CD14-positive monocyte (primary cell): ENCODE results near the gene GINS2. TPM values are rescaled to one million over a fixed set of nuclear protein-coding genes. Genes with fewer than 3 reads are reported as not detected.
A peak's percentile ranks its signal among the peaks of the same experiment; 100 is the strongest.

Experiments
- DNase-seq, 3 donors: peaks; one replicate each; pipeline ENCODE4 v3.0.0-alpha.2; 2011 to 2022
- H2AFZ ChIP-seq: 2 replicates; pipeline ENCODE4 v1.6.0; 2012; ENCODE audit warnings: mild to moderate bottlenecking, low read depth, low read length, inconsistent platforms; ENCODE audit not compliant: insufficient read depth, poor library complexity, severe bottlenecking
- H3K27ac ChIP-seq, 2 donors: 1 replicate in 1 of 2; 2 replicates in 1 of 2; pipeline ENCODE4 v1.5.1; 2012 to 2013; ENCODE audit warnings: low read length in 2 of 2, control low read depth in 1 of 2, inconsistent platforms in 1 of 2, low read depth in 1 of 2, mild to moderate bottlenecking in 1 of 2
- H3K27me3 ChIP-seq, 2 donors: one replicate each; pipeline versions ENCODE4 v1.6.0 to v1.6.1; 2011 to 2013; ENCODE audit warnings: low read length in 2 of 2; ENCODE audit not compliant: control insufficient read depth in 2 of 2, insufficient read depth in 2 of 2
- H3K36me3 ChIP-seq, 2 donors: replicated peaks in 1 of 2; 1 replicate in 1 of 2; 2 replicates in 1 of 2; pipeline versions ENCODE4 v1.5.1 to v1.6.1; 2012 to 2013; ENCODE audit warnings: low read length in 2 of 2, control low read depth in 1 of 2, inconsistent platforms in 1 of 2, mild to moderate bottlenecking in 1 of 2; ENCODE audit not compliant: insufficient read depth in 2 of 2, control insufficient read depth in 1 of 2
- H3K4me1 ChIP-seq, 2 donors: 1 replicate in 1 of 2; 2 replicates in 1 of 2; pipeline versions ENCODE4 v1.5.1 to v1.6.1; 2012 to 2013; ENCODE audit warnings: low read length in 2 of 2, control low read depth in 1 of 2, inconsistent platforms in 1 of 2, mild to moderate bottlenecking in 1 of 2, moderate library complexity in 1 of 2; ENCODE audit not compliant: insufficient read depth in 2 of 2, control insufficient read depth in 1 of 2
- H3K4me2 ChIP-seq: replicated peaks from 2 replicates; pipeline ENCODE3; 2012; ENCODE audit warnings: low read length, moderate library complexity, mild to moderate bottlenecking; ENCODE audit not compliant: poor library complexity, severe bottlenecking; ENCODE audit errors: extremely low read depth
- H3K4me3 ChIP-seq, 3 experiments: fragments of 200-600 bp in 1 of 3; sonication (generic) in 1 of 3; replicated peaks in 1 of 3; 1 replicate in 2 of 3; 2 replicates in 1 of 3; pipeline ENCODE4 v1.5.1; 2011 to 2013; ENCODE audit warnings: low read length in 3 of 3, mild to moderate bottlenecking in 3 of 3, control low read depth in 2 of 3, low read depth in 2 of 3, inconsistent platforms in 1 of 3, moderate library complexity in 1 of 3
- H3K79me2 ChIP-seq: 2 replicates; pipeline ENCODE4 v1.6.0; 2012; ENCODE audit warnings: mild to moderate bottlenecking, control low read depth, inconsistent platforms, low read length, moderate library complexity; ENCODE audit not compliant: insufficient read depth
- H3K9ac ChIP-seq: 2 replicates; pipeline ENCODE4 v1.6.0; 2017; ENCODE audit warnings: low read length, mild to moderate bottlenecking; ENCODE audit not compliant: insufficient read depth, poor library complexity, severe bottlenecking
- H3K9me3 ChIP-seq, 2 donors: replicated peaks in 1 of 2; 1 replicate in 1 of 2; 2 replicates in 1 of 2; pipeline versions ENCODE4 v1.5.1 to v1.6.1; 2012 to 2013; ENCODE audit warnings: low read length in 2 of 2, control low read depth in 1 of 2; ENCODE audit not compliant: control insufficient read depth in 1 of 2, insufficient read depth in 1 of 2
- H4K20me1 ChIP-seq: 2 replicates; pipeline ENCODE4 v1.6.0; 2012; ENCODE audit warnings: mild to moderate bottlenecking, low read length, control low read depth, moderate library complexity; ENCODE audit not compliant: insufficient read depth
- H3K27ac Mint-ChIP-seq, 7 donors: one replicate each; pipeline ENCODE4 v1.8.0; 2020; ENCODE audit warnings: mild to moderate bottlenecking in 7 of 7, mixed read lengths in 7 of 7, moderate library complexity in 6 of 7, inconsistent platforms in 2 of 7
- H3K27me3 Mint-ChIP-seq, 3 donors: one replicate each; pipeline ENCODE4 v1.8.0; 2021 to 2022; ENCODE audit warnings: low read depth in 3 of 3, mild to moderate bottlenecking in 3 of 3, mixed read lengths in 3 of 3, moderate library complexity in 3 of 3, inconsistent platforms in 1 of 3
- H3K36me3 Mint-ChIP-seq, 2 donors: one replicate each; pipeline ENCODE4 v1.8.0; 2020; ENCODE audit warnings: mixed read lengths in 2 of 2, inconsistent platforms in 1 of 2, mild to moderate bottlenecking in 1 of 2
- H3K4me1 Mint-ChIP-seq: one replicate; pipeline ENCODE4 v1.8.0; 2020; ENCODE audit warnings: mild to moderate bottlenecking, mixed read lengths
- H3K4me3 Mint-ChIP-seq, 2 donors: one replicate each; pipeline ENCODE4 v1.8.0; 2020; ENCODE audit warnings: mild to moderate bottlenecking in 2 of 2, mixed read lengths in 2 of 2, moderate library complexity in 1 of 2
- H3K9me3 Mint-ChIP-seq, 7 donors: one replicate each; pipeline ENCODE4 v1.8.0; 2020 to 2022; ENCODE audit warnings: mixed read lengths in 7 of 7, mild to moderate bottlenecking in 6 of 7, moderate library complexity in 6 of 7, inconsistent platforms in 2 of 7
- WGBS: methylation state at CpG from one replicate; pipeline ENCODE4 v1.1.5; 2013; ENCODE audit warnings: missing lambda C conversion rate; ENCODE audit not compliant: insufficient coverage; 5-methylcytosine and 5-hydroxymethylcytosine counted together
- intact Hi-C, 2 donors: fragments of 100-400 bp; cut with micrococcal nuclease; formaldehyde crosslinking; loops; one replicate each; pipeline versions ENCODE4 v1.15.0 to v1.15.1; 2023
- polyA plus RNA-seq, 3 donors: library from polyadenylated mRNA; depleted of rRNA in 1 of 3; unstranded in 2 of 3; stranded (reverse) in 1 of 3; fragments of 300-500 nt in 2 of 3; fragments of >200 nt in 1 of 3; fragmentation: Illumina TruSeq in 2 of 3; gene quantifications; 1 replicate in 2 of 3; 2 replicates in 1 of 3; pipeline ENCODE4 v1.2.3, GENCODE V29; 2012 to 2021
- TF ChIP-seq, protein P1 (sequence below): fragments of 200-600 bp; IDR thresholded peaks from one replicate; pipeline ENCODE4 v1.8.0; 2022; ENCODE audit warnings: antibody characterized with exemption, mild to moderate bottlenecking

GINS2 gene
- polyA plus RNA-seq, 3 donors: 0.13 to 0.28 TPM; not detected in 1

DNA sequence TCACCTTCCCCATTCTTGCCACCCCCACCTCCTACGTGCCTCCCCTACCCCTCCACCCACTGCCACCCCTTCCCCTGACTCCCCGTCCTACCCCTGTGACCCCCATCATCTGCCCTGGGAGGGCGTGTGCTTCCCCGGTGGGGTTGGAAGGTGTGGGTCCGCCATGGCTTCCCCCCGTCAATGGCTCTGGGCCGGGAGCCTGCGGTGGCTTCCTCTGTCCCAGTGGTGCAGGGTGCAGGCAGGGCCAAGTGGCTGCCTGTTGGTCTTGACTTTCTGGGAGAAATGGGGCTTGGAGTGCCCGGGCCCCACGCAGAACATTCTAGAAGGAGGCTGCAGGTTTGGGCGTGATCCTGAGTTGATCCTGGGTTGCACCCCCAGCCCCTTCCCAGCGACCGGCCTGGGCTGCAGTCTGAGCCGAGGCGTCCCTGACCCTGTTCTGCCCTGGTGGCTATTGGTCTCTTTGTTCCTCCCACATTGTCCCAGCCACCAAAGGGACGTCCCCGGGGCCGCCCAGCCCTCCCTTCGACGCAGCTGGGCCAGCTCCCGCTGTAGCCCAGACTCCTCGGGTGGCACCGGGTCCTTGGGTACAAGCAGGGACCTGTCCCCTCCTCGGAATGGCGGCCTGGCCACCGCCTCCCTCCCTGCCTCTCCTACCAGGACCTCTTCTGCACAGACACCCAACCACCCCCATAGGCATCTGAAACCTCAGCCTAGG is 49.9 kb downstream of the GINS2 start:
- TF ChIP-seq, protein P1, sequence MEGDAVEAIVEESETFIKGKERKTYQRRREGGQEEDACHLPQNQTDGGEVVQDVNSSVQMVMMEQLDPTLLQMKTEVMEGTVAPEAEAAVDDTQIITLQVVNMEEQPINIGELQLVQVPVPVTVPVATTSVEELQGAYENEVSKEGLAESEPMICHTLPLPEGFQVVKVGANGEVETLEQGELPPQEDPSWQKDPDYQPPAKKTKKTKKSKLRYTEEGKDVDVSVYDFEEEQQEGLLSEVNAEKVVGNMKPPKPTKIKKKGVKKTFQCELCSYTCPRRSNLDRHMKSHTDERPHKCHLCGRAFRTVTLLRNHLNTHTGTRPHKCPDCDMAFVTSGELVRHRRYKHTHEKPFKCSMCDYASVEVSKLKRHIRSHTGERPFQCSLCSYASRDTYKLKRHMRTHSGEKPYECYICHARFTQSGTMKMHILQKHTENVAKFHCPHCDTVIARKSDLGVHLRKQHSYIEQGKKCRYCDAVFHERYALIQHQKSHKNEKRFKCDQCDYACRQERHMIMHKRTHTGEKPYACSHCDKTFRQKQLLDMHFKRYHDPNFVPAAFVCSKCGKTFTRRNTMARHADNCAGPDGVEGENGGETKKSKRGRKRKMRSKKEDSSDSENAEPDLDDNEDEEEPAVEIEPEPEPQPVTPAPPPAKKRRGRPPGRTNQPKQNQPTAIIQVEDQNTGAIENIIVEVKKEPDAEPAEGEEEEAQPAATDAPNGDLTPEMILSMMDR: no peak
- H3K27ac Mint-ChIP-seq: peak overlapping the region in 1 of 7 donors; percentile 50
- H3K4me1 Mint-ChIP-seq: peaks cover 27% of the 10 kb centered on the region
- H3K4me2 ChIP-seq: no peak overlapping the region
- DNase-seq: no peak
- no peak overlapping the region for H3K27ac ChIP-seq
- peaks cover 28% of the 10 kb centered on the region in 2 donors for H3K4me1 ChIP-seq
- peaks cover 28 to 39% of the 10 kb centered on the region in 2 donors for H3K36me3 ChIP-seq
- intact Hi-C loops: no loop called here
- no peak overlapping the region for H3K9ac ChIP-seq
- no peaks in the 10 kb centered on the region for H3K9me3 ChIP-seq
- peaks cover 100% of the 10 kb centered on the region for H4K20me1 ChIP-seq
- 98% methylated on average over 17 of the region's 26 CpGs for WGBS
- H3K9me3 Mint-ChIP-seq: peaks cover 0 to 1% (median 0%) of the 10 kb centered on the region in 7 donors
- H3K27me3 Mint-ChIP-seq: no peaks in the 10 kb centered on the region
- no peak overlapping the region for H3K4me3 Mint-ChIP-seq
- no peak overlapping the region for H2AFZ ChIP-seq
- no peak overlapping the region for H3K4me3 ChIP-seq
- peaks cover 89% of the 10 kb centered on the region for H3K79me2 ChIP-seq
- peaks cover 14 to 44% of the 10 kb centered on the region in 2 donors for H3K36me3 Mint-ChIP-seq
- H3K27me3 ChIP-seq: no peaks in the 10 kb centered on the region

GRCh38 chr16:85637808-85638647 is 50.7 kb downstream of the GINS2 start:
- Histone ChIP-seq H3K27ac (no peak overlapping the region), H3K36me3 (peaks cover 34 to 46% of the 10 kb centered on the region in 2 donors), H3K79me2 (peaks cover 90% of the 10 kb centered on the region), H3K4me2 (no peak overlapping the region), H3K4me1 (peaks cover 19 to 20% of the 10 kb centered on the region in 2 donors), H3K9ac (no peak overlapping the region), H2AFZ (no peak overlapping the region), H4K20me1 (peaks cover 100% of the 10 kb centered on the region), H3K27me3 (no peaks in the 10 kb centered on the region), H3K9me3 (no peaks in the 10 kb centered on the region), H3K4me3 (no peak overlapping the region)
- peak overlapping the region in 2 of 7 donors; percentile 26 to 58 for H3K27ac Mint-ChIP-seq
- TF ChIP-seq, protein P1: no peak
- no peaks in the 10 kb centered on the region for H3K27me3 Mint-ChIP-seq
- intact Hi-C loops: no loop called here
- peaks cover 14 to 47% of the 10 kb centered on the region in 2 donors for H3K36me3 Mint-ChIP-seq
- no peak for DNase-seq
- peaks cover 18% of the 10 kb centered on the region for H3K4me1 Mint-ChIP-seq
- peaks cover 0 to 1% (median 0%) of the 10 kb centered on the region in 7 donors for H3K9me3 Mint-ChIP-seq
- no peak overlapping the region for H3K4me3 Mint-ChIP-seq
- WGBS: 92% methylated on average over 28 of the region's 37 CpGs
